Thyroid gland (tissue), 4 donors: ENCODE results near the gene CALD1.

ENCODE experiments used
- CTCF ChIP-seq, 6 experiments: fragments of 200-600 bp in 3 of 6; fragments of 450-650 bp in 3 of 6; sonication (generic) in 3 of 6; IDR thresholded peaks; one replicate each; pipeline ENCODE4 v1.5.1; 2016 to 2019; ENCODE audit warnings: antibody characterized with exemption in 6 of 6, mild to moderate bottlenecking in 2 of 6, inconsistent platforms in 1 of 6, moderate library complexity in 1 of 6
- POLR2A ChIP-seq, 2 donors: fragments of 450-650 bp; IDR thresholded peaks; one replicate each; pipeline ENCODE4 v1.6.1; 2017; ENCODE audit warnings: antibody characterized with exemption in 2 of 2, mild to moderate bottlenecking in 2 of 2, moderate library complexity in 1 of 2

GRCh38 chr7:134890246-134891240 is 111.1 kb downstream of the CALD1 start:
- TF ChIP-seq CTCF (IDR thresholded peaks at IDR 0.05) (no peak), POLR2A (IDR thresholded peaks at IDR 0.05) (no peak)
